K562 (cell line): ENCODE measurements around the gene CCDC183. TPM values are rescaled to one million over a fixed set of nuclear protein-coding genes. Genes with fewer than 3 reads are reported as not detected.

ENCODE experiments used
- ASH1L ChIP-seq: fragments of 450-650 bp; IDR thresholded peaks from 2 replicates; pipeline ENCODE4 v1.6.1; 2018; ENCODE audit warnings: borderline replicate concordance, mild to moderate bottlenecking, low read depth; ENCODE audit not compliant: partially characterized antibody
- BRD9 ChIP-seq: fragments of 450-650 bp; IDR thresholded peaks from 2 replicates; pipeline ENCODE4 v1.6.1; 2018; ENCODE audit warnings: low read depth; ENCODE audit not compliant: partially characterized antibody
- CTBP1 ChIP-seq: fragments of 450-650 bp; IDR thresholded peaks from 2 replicates; pipeline ENCODE4 v1.6.1; 2016; ENCODE audit warnings: borderline replicate concordance
- E2F8 ChIP-seq: fragments of 450-650 bp; IDR thresholded peaks from 2 replicates; pipeline ENCODE4 v1.7.1; 2018; ENCODE audit warnings: mild to moderate bottlenecking, low read depth; ENCODE audit not compliant: partially characterized antibody
- E4F1 ChIP-seq: fragments of 250-450 bp; sonication (Bioruptor Pico); IDR thresholded peaks from 2 replicates; pipeline ENCODE4 v1.5.0; 2021; ENCODE audit warnings: mild to moderate bottlenecking, borderline replicate concordance
- FOS ChIP-seq: IDR thresholded peaks from 3 replicates; pipeline ENCODE4 v1.6.1; 2011; ENCODE audit not compliant: insufficient read length; ENCODE audit errors: extremely low read depth
- HDAC8 ChIP-seq: fragments of 450-650 bp; IDR thresholded peaks from 2 replicates; pipeline ENCODE4 v1.6.1; 2016; ENCODE audit warnings: mild to moderate bottlenecking, missing genetic modification characterization, moderate library complexity, missing compliant biosample characterization
- HINFP ChIP-seq: fragments of 450-650 bp; conservative IDR thresholded peaks from 2 replicates; pipeline ENCODE4 v1.6.1; 2016; ENCODE audit warnings: missing genetic modification characterization, low read depth, mild to moderate bottlenecking, control low read depth, missing compliant biosample characterization
- NR3C1 ChIP-seq: sonication (generic); formaldehyde crosslinking; IDR thresholded peaks from 2 replicates; pipeline ENCODE4 v1.8.1; 2022; ENCODE audit warnings: missing genetic modification reagents
- RAD51 ChIP-seq: fragments of 450-650 bp; IDR thresholded peaks from 2 replicates; pipeline ENCODE4 v1.7.1; 2016; ENCODE audit warnings: low read depth, mild to moderate bottlenecking, borderline replicate concordance
- RBBP5 ChIP-seq: fragments of 200-600 bp; sonication (generic); IDR thresholded peaks from 2 replicates; pipeline ENCODE4 v1.6.1; 2012; ENCODE audit warnings: borderline replicate concordance, mild to moderate bottlenecking, low read length, control low read depth, inconsistent platforms; ENCODE audit not compliant: insufficient read depth, poor library complexity, severe bottlenecking
- SIX5 ChIP-seq, 2 experiments: IDR thresholded peaks; 2 replicates each; pipeline ENCODE4 v1.6.1; 2011; ENCODE audit warnings: low read length in 2 of 2, borderline replicate concordance in 1 of 2, low read depth in 1 of 2, mild to moderate bottlenecking in 1 of 2, moderate library complexity in 1 of 2; ENCODE audit not compliant: insufficient read depth in 1 of 2
- SRF ChIP-seq, 2 experiments: fragments of 250-450, 450-650 bp in 1 of 2; sonication (Bioruptor Pico) in 1 of 2; sonication (generic) in 1 of 2; formaldehyde crosslinking; IDR thresholded peaks; 2 replicates each; pipeline versions ENCODE4 v1.5.0 to v1.5.1; 2020 to 2022; ENCODE audit warnings: mild to moderate bottlenecking in 1 of 2, missing genetic modification reagents in 1 of 2
- STAG1 ChIP-seq: sonication (generic); formaldehyde crosslinking; IDR thresholded peaks from 2 replicates; pipeline ENCODE4 v1.5.0; 2020; ENCODE audit warnings: missing genetic modification reagents, borderline replicate concordance
- TBL1XR1 ChIP-seq, 2 experiments: IDR thresholded peaks; 2 replicates each; pipeline ENCODE4 v1.6.1; 2012; ENCODE audit warnings: improper control_type of control experiment in 2 of 2, low read length in 2 of 2, mild to moderate bottlenecking in 1 of 2
- TFAP4 ChIP-seq: sonication (generic); formaldehyde crosslinking; IDR thresholded peaks from 2 replicates; pipeline ENCODE4 v1.8.0; 2022; ENCODE audit warnings: missing genetic modification reagents, mild to moderate bottlenecking, moderate library complexity, borderline replicate concordance
- TOE1 ChIP-seq, 2 experiments: fragments of 450-650 bp in 1 of 2; sonication (generic) in 1 of 2; formaldehyde crosslinking in 1 of 2; IDR thresholded peaks; 2 replicates each; pipeline versions ENCODE4 v1.7.1 to v1.8.0; 2016 to 2022; ENCODE audit warnings: borderline replicate concordance in 2 of 2, mild to moderate bottlenecking in 2 of 2, antibody characterized with exemption in 1 of 2, inconsistent platforms in 1 of 2, low read depth in 1 of 2, missing genetic modification reagents in 1 of 2, moderate library complexity in 1 of 2
- polyA plus RNA-seq, 8 experiments: library from polyadenylated mRNA; depleted of rRNA in 4 of 8; stranded (reverse) in 5 of 8; unstranded in 3 of 8; fragments of >200 nt; fragmentation: Nextera tagmentation in 2 of 8; fragmentation: Illumina TruSeq in 1 of 8; extraction: Ambion mirVana in 2 of 8; extraction: Trizol in 1 of 8; gene quantifications; 2 replicates each; pipeline versions ENCODE4 v1.2.1 to v1.2.3, GENCODE V29; 2011 to 2014; ENCODE audit warnings: inconsistent platforms in 1 of 8, missing spikeins in 1 of 8
- total RNA-seq, 7 experiments: library from RNA; depleted of rRNA in 6 of 7; stranded (reverse); fragments of >200 nt in 6 of 7; fragmentation: Illumina TruSeq in 2 of 7; extraction: Trizol in 2 of 7; gene quantifications; 2 replicates each; pipeline versions ENCODE4 v1.2.1 to v1.2.3, GENCODE V29; 2011 to 2021; ENCODE audit warnings: low replicate concordance in 1 of 7

The CCDC183 gene
- total and polyA plus RNA-seq, 9 of the 15 experiments (the other 6 are each of a cell fraction or from before 2014, with no cell fraction given), result 0.21 to 0.60 (median 0.29) TPM; not detected in 4

GRCh38 chr9:136787690-136788400 is 8.3 kb upstream of the CCDC183 start (continued):
- no peak for TF ChIP-seq HDAC8 (tag)
- peak; percentile 52 for TF ChIP-seq E2F8
- peak; percentile 74 for TF ChIP-seq BRD9
- no peak for TF ChIP-seq NR3C1 (CRISPR knock-in tag)
- TF ChIP-seq SIX5 (IDR thresholded peaks at IDR 0.05; ENCODE audit: borderline replicate concordance in 1 of 2, insufficient read depth in 1 of 2, low read depth in 1 of 2, low read length in 2 of 2), result no peak
- no peak for TF ChIP-seq E4F1 (CRISPR knock-in tag)
- TF ChIP-seq STAG1, result peak; percentile 71
- no peak for TF ChIP-seq FOS
- no peak for TF ChIP-seq RBBP5
- TF ChIP-seq CTBP1, result peak; percentile 71; the same call in 1 of the 2 replicates
- 0 out of 4 replicates have a peak, but pooled peaks of 1 of the 2 experiments have one; percentile 29 for TF ChIP-seq TBL1XR1 (IDR thresholded peaks at IDR 0.05; ENCODE audit: low read length in 2 of 2)
- no peak for TF ChIP-seq ASH1L
- 0 out of 2 replicates have a peak, but pooled peaks have one; percentile 14 for TF ChIP-seq RAD51
- TF ChIP-seq SRF (CRISPR knock-in tag; IDR thresholded peaks at IDR 0.05), result peak in 1 of 2 experiments; percentile 10; a peak in 1 of 4 replicates
- peak; percentile 52; the same call in 1 of the 2 replicates for TF ChIP-seq TFAP4 (CRISPR knock-in tag)
- TF ChIP-seq TOE1 (IDR thresholded peaks at IDR 0.05; ENCODE audit: borderline replicate concordance), result 0 out of 2 replicates have a peak, but pooled peaks have one; percentile 15
- no peak for TF ChIP-seq TOE1 (CRISPR knock-in tag; IDR thresholded peaks at IDR 0.05; ENCODE audit: borderline replicate concordance, low read depth)
- TF ChIP-seq HINFP (tag), result no peak
